A549 (cell line): ENCODE data around the gene MAGI1. TPM values are rescaled to one million over a fixed set of nuclear protein-coding genes. Genes with fewer than 3 reads are reported as not detected.

Experiments used
- ATAC-seq, 2 experiments: fragments of 200-7000 bp in 1 of 2; fragments of >200 bp in 1 of 2; cut with Nextera tagmentation in 1 of 2; cut with Tn5 transposase in 1 of 2; 3 replicates each; pipeline versions ENCODE4 v1.8.0 to v1.9.1; 2018 to 2020; ENCODE audit warnings: mild to moderate bottlenecking in 1 of 2, moderate library complexity in 1 of 2
- CTCF ChIA-PET: fragments of 300-600 bp; sonication (Branson Sonifier 250); formaldehyde crosslinking; extraction: SDS; loops from one replicate; lab custom pipeline; 2021; ENCODE audit warnings: antibody characterized with exemption, inconsistent platforms; lab: Yijun Ruan, JAX
- POLR2A ChIA-PET: fragments of 350-600 bp; formaldehyde crosslinking; extraction: SDS; loops from one replicate; lab custom pipeline; 2021; ENCODE audit warnings: antibody characterized with exemption, inconsistent platforms; lab: Yijun Ruan, JAX
- DNase-seq, 2 experiments: peaks; one replicate each; pipeline versions ENCODE4 v3.0.0 to v3.0.0-alpha.2; 2011 to 2016; ENCODE audit warnings: low read depth in 1 of 2, low spot score in 1 of 2
- FAIRE-seq: peaks from 2 replicates; lab custom pipeline; 2011; peaks lifted over from hg19 to GRCh38; lab: Jason Lieb, UNC
- H3K27ac ChIP-seq, 2 experiments: fragments of >200 bp; sonication (Bioruptor Twin); formaldehyde crosslinking; 3 replicates each; pipeline ENCODE4 v1.5.1; 2016 to 2017
- H3K4me1 ChIP-seq: fragments of >200 bp; sonication (Bioruptor Twin); formaldehyde crosslinking; 3 replicates; pipeline ENCODE4 v1.6.1; 2016
- H3K4me2 ChIP-seq: fragments of >200 bp; sonication (Bioruptor Twin); formaldehyde crosslinking; 3 replicates; pipeline ENCODE4 v1.6.1; 2016
- H3K4me3 ChIP-seq: fragments of >200 bp; sonication (Bioruptor Twin); formaldehyde crosslinking; 3 replicates; pipeline ENCODE4 v1.5.1; 2016
- H3K9me3 ChIP-seq: fragments of >200 bp; sonication (Bioruptor Twin); formaldehyde crosslinking; 3 replicates; pipeline ENCODE4 v1.6.1; 2016
- CBX8 ChIP-seq: fragments of 200-600 bp; sonication (generic); IDR thresholded peaks from 2 replicates; pipeline ENCODE4 v1.6.1; 2016
- CHD2 ChIP-seq: fragments of 150-350 bp; IDR thresholded peaks from 2 replicates; pipeline ENCODE4 v1.6.1; 2014; ENCODE audit warnings: low read length; ENCODE audit not compliant: partially characterized antibody
- CHD4 ChIP-seq: fragments of 200-600 bp; sonication (generic); IDR thresholded peaks from 2 replicates; pipeline ENCODE4 v1.6.1; 2016; ENCODE audit warnings: antibody characterized with exemption, mild to moderate bottlenecking, borderline replicate concordance
- EHMT2 ChIP-seq: fragments of 200-600 bp; sonication (generic); IDR thresholded peaks from 2 replicates; pipeline ENCODE4 v1.6.1; 2016; ENCODE audit warnings: antibody characterized with exemption, low read depth, mild to moderate bottlenecking, moderate library complexity
- EP300 ChIP-seq, 2 experiments: fragments of >200 bp; sonication (Bioruptor Twin); formaldehyde crosslinking; IDR thresholded peaks; 2 replicates in 1 of 2; 3 replicates in 1 of 2; pipeline ENCODE4 v1.6.1; 2016 to 2017
- FOSB ChIP-seq: fragments of 250-450 bp; sonication (Bioruptor Pico); IDR thresholded peaks from 2 replicates; pipeline ENCODE4 v1.5.0; 2020; ENCODE audit warnings: mild to moderate bottlenecking, moderate library complexity
- FOSL2 ChIP-seq, 2 experiments: fragments of 450-650 bp in 1 of 2; fragments of >200 bp in 1 of 2; sonication (Bioruptor Twin) in 1 of 2; formaldehyde crosslinking; IDR thresholded peaks; 2 replicates each; pipeline versions ENCODE4 v1.5.0 to v1.6.1; 2016 to 2020; ENCODE audit warnings: mild to moderate bottlenecking in 1 of 2, moderate library complexity in 1 of 2
- FOXS1 ChIP-seq: fragments of 250-450 bp; sonication (Bioruptor Pico); IDR thresholded peaks from 2 replicates; pipeline ENCODE4 v1.5.0; 2020; ENCODE audit warnings: mild to moderate bottlenecking, moderate library complexity
- GATA3 ChIP-seq: IDR thresholded peaks from 2 replicates; pipeline ENCODE4 v1.6.1; 2012; ENCODE audit warnings: borderline replicate concordance
- HDAC2 ChIP-seq: fragments of 200-600 bp; sonication (generic); IDR thresholded peaks from 2 replicates; pipeline ENCODE4 v1.6.1; 2016
- HEYL ChIP-seq: fragments of 250-450 bp; sonication (Bioruptor Pico); IDR thresholded peaks from 2 replicates; pipeline ENCODE4 v1.8.0; 2021; ENCODE audit warnings: mild to moderate bottlenecking, moderate library complexity
- HOXA7 ChIP-seq: fragments of 250-450 bp; sonication (Bioruptor Pico); IDR thresholded peaks from 2 replicates; pipeline ENCODE4 v1.5.0; 2020; ENCODE audit warnings: mild to moderate bottlenecking, moderate library complexity
- HOXB13 ChIP-seq: fragments of 250-450 bp; sonication (Bioruptor Pico); IDR thresholded peaks from 2 replicates; pipeline ENCODE4 v1.5.0; 2020; ENCODE audit warnings: low read depth, mild to moderate bottlenecking, moderate library complexity
- HOXB5 ChIP-seq: fragments of 250-450 bp; sonication (Bioruptor Pico); IDR thresholded peaks from 2 replicates; pipeline ENCODE4 v1.5.0; 2020; ENCODE audit warnings: mild to moderate bottlenecking, moderate library complexity
- JUN ChIP-seq, 2 experiments: fragments of >200 bp; sonication (Bioruptor Twin); formaldehyde crosslinking; IDR thresholded peaks; 2 replicates in 1 of 2; 3 replicates in 1 of 2; pipeline ENCODE4 v1.6.1; 2016 to 2017
- JUNB ChIP-seq: fragments of >200 bp; sonication (Bioruptor Twin); formaldehyde crosslinking; IDR thresholded peaks from 2 replicates; pipeline ENCODE4 v1.6.1; 2016
- MYC ChIP-seq: IDR thresholded peaks from 2 replicates; pipeline ENCODE4 v1.6.1; 2012; ENCODE audit warnings: mild to moderate bottlenecking, inconsistent platforms, low read length, improper control_type of control experiment, borderline replicate concordance
- POLR2A ChIP-seq: IDR thresholded peaks from 2 replicates; pipeline ENCODE4 v1.6.1; 2012; ENCODE audit warnings: mild to moderate bottlenecking, low read length
- POLR2AphosphoS2 ChIP-seq: conservative IDR thresholded peaks from 2 replicates; pipeline ENCODE4 v1.6.1; 2012; ENCODE audit warnings: low read length, improper control_type of control experiment, inconsistent platforms
- RCOR1 ChIP-seq: fragments of 150-350 bp; IDR thresholded peaks from 2 replicates; pipeline ENCODE4 v1.6.1; 2014; ENCODE audit warnings: antibody characterized with exemption, low read length, low read depth
- RNF2 ChIP-seq: fragments of 200-600 bp; sonication (generic); IDR thresholded peaks from 2 replicates; pipeline ENCODE4 v1.6.1; 2016; ENCODE audit warnings: low read depth, mild to moderate bottlenecking, antibody characterized with exemption, moderate library complexity, borderline replicate concordance
- TFCP2L1 ChIP-seq: fragments of 250-450 bp; sonication (Bioruptor Pico); IDR thresholded peaks from 2 replicates; pipeline ENCODE4 v1.5.0; 2021; ENCODE audit warnings: mild to moderate bottlenecking
- ZSCAN20 ChIP-seq: fragments of 250-450 bp; sonication (Bioruptor Pico); IDR thresholded peaks from 2 replicates; pipeline ENCODE4 v1.8.0; 2022; ENCODE audit warnings: mild to moderate bottlenecking, moderate library complexity
- WGBS: methylation state at CpG from one replicate; pipeline ENCODE4 v1.1.6; 2017; ENCODE audit errors: missing lambda C conversion rate; 5-methylcytosine and 5-hydroxymethylcytosine counted together
- polyA plus RNA-seq, 4 experiments: library from polyadenylated mRNA; depleted of rRNA in 3 of 4; stranded (reverse); fragments of >200 nt; fragmentation: RNase III in 1 of 4; extraction: RNeasy Plus Mini Kit Qiagen cat#74134 plus additional on column Dnase treatment in 1 of 4; gene quantifications; 2 replicates in 3 of 4; 3 replicates in 1 of 4; pipeline ENCODE4 v1.2.3, GENCODE V29; 2011 to 2017
- TF ChIP-seq, protein P1 (sequence below): fragments of >200 bp; sonication (Bioruptor Twin); formaldehyde crosslinking; IDR thresholded peaks from 3 replicates; pipeline ENCODE4 v1.5.1; 2016
- TF ChIP-seq, protein P2 (sequence below): fragments of 250-450 bp; sonication (Bioruptor Pico); IDR thresholded peaks from 2 replicates; pipeline ENCODE4 v1.5.0; 2020; ENCODE audit warnings: low read depth, mild to moderate bottlenecking, moderate library complexity
- TF ChIP-seq, protein P3 (sequence below): fragments of 150-350 bp; IDR thresholded peaks from 2 replicates; pipeline ENCODE4 v1.6.1; 2014; ENCODE audit warnings: low read depth, mild to moderate bottlenecking, low read length

MAGI1 gene
- polyA plus RNA-seq, 2 of the 4 experiments (the other 2 are of a cell fraction) = 4.7 to 6.6 TPM

DNA sequence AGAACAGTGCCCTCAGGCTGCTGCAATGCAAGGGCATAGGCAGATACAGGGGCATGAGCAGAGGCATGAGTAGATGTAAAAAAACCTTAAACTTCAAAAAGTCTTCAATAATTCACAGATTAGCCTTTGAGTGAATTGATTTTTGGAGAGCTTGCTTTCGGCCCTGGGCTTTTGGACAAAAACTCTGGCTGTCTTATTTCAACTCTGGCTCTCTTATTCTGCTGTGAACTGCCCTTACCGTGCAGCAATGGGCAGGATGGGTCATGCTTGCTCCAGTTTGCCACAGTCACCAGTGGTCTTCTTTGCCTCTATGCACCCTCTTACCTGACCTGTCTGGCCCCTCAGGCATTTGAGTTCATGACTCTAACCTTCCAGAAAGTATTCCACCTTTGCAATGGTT lies 555.7 kb downstream of the MAGI1 start:
- Histone ChIP-seq H3K27ac (no peak overlapping the region), H3K4me1 (no peaks in the 10 kb centered on the region), H3K4me3 (no peak overlapping the region), H3K9me3 (no peaks in the 10 kb centered on the region), H3K4me2 (no peak overlapping the region)
- ChIA-PET CTCF (no interaction called here), POLR2A (no interaction called here)
- no peak for ATAC-seq
- 77% methylated on average over 2 of the region's 2 CpGs for WGBS
- FAIRE-seq = no peak
- TF ChIP-seq RNF2 = no peak
- no peak for TF ChIP-seq FOSB (CRISPR knock-in tag)
- TF ChIP-seq ZSCAN20 (CRISPR knock-in tag) = no peak
- no peak for TF ChIP-seq EHMT2
- TF ChIP-seq HOXB13 (CRISPR knock-in tag) = no peak
- no peak for TF ChIP-seq CHD4
- TF ChIP-seq FOSL2 (IDR thresholded peaks at IDR 0.05) = no peak
- no peak for TF ChIP-seq FOSL2 (CRISPR knock-in tag; IDR thresholded peaks at IDR 0.05)
- no peak for TF ChIP-seq EP300 (IDR thresholded peaks at IDR 0.05)
- DNase-seq = no peak

DNA sequence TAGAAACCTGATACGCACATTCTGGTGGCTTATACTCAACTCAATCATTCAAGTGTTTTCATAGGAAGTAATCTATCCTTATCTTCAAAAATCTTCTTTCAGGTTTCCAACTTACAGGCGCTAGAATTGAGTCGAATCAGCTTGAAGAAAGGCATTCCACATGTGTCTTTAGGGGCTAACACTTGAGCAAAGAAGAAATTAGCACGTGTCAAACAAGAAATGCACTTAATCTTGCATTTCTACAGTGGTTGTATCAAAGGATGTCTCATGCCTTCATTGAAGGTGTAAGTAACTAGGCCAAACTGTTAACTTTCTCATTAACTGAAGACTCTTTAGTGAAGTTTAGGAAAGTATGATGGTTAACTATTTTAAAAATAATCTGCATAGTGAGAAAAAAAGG lies 557.6 kb downstream of the MAGI1 start:
- no peak for FAIRE-seq
- Histone ChIP-seq H3K4me3 (no peak overlapping the region), H3K9me3 (no peaks in the 10 kb centered on the region), H3K4me2 (no peak overlapping the region), H3K27ac (no peak overlapping the region), H3K4me1 (no peaks in the 10 kb centered on the region)
- 70% methylated on average over 4 of the region's 4 CpGs for WGBS
- CTCF ChIA-PET = no interaction called here
- POLR2A ChIA-PET = no interaction called here
- ATAC-seq = no peak
- TF ChIP-seq HEYL (CRISPR knock-in tag) (no peak), HDAC2 (no peak), POLR2A (no peak), HOXA7 (no peak), FOXS1 (no peak), RNF2 (no peak)
- DNase-seq = no peak

DNA sequence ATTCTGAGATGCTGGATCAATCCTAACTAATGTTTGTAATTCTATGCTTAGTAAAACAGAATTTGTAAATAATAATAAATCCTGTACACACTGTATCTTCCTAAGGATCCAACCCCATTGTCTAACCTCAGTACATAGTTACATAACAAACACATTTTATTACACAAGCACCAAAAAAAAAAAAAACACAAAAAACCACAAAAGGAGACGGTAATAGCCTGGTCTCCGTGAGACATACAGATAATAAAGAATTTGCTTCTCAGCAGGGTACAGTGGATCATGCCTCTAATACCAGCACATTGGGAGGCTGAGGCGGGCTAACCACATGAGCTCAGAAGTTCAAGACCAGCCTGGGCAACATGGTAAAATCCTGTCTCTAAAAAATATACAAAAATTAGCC lies 558.7 kb downstream of the MAGI1 start:
- Histone ChIP-seq H3K4me2 (no peak overlapping the region), H3K9me3 (no peaks in the 10 kb centered on the region), H3K4me1 (no peaks in the 10 kb centered on the region), H3K4me3 (no peak overlapping the region), H3K27ac (no peak overlapping the region)
- no peak for DNase-seq
- 83% methylated on average over 3 of the region's 3 CpGs for WGBS
- no peak for TF ChIP-seq RCOR1
- no peak for TF ChIP-seq HOXB5 (CRISPR knock-in tag)
- TF ChIP-seq CHD4 = no peak
- TF ChIP-seq JUN (IDR thresholded peaks at IDR 0.05) = no peak
- TF ChIP-seq POLR2AphosphoS2 = no peak
- TF ChIP-seq MYC = no peak
- no peak for TF ChIP-seq TFCP2L1 (CRISPR knock-in tag)
- TF ChIP-seq CHD2 = no peak
- no peak for TF ChIP-seq FOSB (CRISPR knock-in tag)
- TF ChIP-seq JUNB = no peak
- TF ChIP-seq, protein P1, sequence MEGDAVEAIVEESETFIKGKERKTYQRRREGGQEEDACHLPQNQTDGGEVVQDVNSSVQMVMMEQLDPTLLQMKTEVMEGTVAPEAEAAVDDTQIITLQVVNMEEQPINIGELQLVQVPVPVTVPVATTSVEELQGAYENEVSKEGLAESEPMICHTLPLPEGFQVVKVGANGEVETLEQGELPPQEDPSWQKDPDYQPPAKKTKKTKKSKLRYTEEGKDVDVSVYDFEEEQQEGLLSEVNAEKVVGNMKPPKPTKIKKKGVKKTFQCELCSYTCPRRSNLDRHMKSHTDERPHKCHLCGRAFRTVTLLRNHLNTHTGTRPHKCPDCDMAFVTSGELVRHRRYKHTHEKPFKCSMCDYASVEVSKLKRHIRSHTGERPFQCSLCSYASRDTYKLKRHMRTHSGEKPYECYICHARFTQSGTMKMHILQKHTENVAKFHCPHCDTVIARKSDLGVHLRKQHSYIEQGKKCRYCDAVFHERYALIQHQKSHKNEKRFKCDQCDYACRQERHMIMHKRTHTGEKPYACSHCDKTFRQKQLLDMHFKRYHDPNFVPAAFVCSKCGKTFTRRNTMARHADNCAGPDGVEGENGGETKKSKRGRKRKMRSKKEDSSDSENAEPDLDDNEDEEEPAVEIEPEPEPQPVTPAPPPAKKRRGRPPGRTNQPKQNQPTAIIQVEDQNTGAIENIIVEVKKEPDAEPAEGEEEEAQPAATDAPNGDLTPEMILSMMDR = no peak
- TF ChIP-seq, protein P2, sequence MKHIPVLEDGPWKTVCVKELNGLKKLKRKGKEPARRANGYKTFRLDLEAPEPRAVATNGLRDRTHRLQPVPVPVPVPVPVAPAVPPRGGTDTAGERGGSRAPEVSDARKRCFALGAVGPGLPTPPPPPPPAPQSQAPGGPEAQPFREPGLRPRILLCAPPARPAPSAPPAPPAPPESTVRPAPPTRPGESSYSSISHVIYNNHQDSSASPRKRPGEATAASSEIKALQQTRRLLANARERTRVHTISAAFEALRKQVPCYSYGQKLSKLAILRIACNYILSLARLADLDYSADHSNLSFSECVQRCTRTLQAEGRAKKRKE (CRISPR knock-in tag) = no peak
- TF ChIP-seq, protein P3, sequence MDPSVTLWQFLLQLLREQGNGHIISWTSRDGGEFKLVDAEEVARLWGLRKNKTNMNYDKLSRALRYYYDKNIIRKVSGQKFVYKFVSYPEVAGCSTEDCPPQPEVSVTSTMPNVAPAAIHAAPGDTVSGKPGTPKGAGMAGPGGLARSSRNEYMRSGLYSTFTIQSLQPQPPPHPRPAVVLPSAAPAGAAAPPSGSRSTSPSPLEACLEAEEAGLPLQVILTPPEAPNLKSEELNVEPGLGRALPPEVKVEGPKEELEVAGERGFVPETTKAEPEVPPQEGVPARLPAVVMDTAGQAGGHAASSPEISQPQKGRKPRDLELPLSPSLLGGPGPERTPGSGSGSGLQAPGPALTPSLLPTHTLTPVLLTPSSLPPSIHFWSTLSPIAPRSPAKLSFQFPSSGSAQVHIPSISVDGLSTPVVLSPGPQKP = no peak
- TF ChIP-seq CBX8 = no peak
- TF ChIP-seq GATA3 = no peak
- POLR2A ChIA-PET = no interaction called here
- no peak for ATAC-seq
- no peak for FAIRE-seq
- CTCF ChIA-PET = no interaction called here
